Mesothelial cell of epicardium (in vitro differentiated cells): ENCODE measurements around the gene CASKIN1. TPM values are rescaled to one million over a fixed set of nuclear protein-coding genes. Genes with fewer than 3 reads are reported as not detected.

Experiments used
- DNase-seq, 2 experiments: peaks; one replicate each; pipeline ENCODE4 v3.0.0; 2021; ENCODE audit warnings: low spot score in 2 of 2; ENCODE audit not compliant: unreplicated experiment in 2 of 2
- H3K27ac Mint-ChIP-seq: 2 replicates; pipeline ENCODE4 v1.8.0; 2021; ENCODE audit warnings: mixed read lengths
- H3K27me3 Mint-ChIP-seq: 2 replicates; pipeline ENCODE4 v1.8.0; 2021; ENCODE audit warnings: low read depth, mixed read lengths
- H3K36me3 Mint-ChIP-seq: 2 replicates; pipeline ENCODE4 v1.8.0; 2021; ENCODE audit warnings: mixed read lengths
- H3K4me1 Mint-ChIP-seq: 2 replicates; pipeline ENCODE4 v1.8.0; 2021; ENCODE audit warnings: mixed read lengths
- H3K4me3 Mint-ChIP-seq: 2 replicates; pipeline ENCODE4 v1.8.0; 2021; ENCODE audit warnings: mild to moderate bottlenecking, moderate library complexity, mixed read lengths
- H3K9me3 Mint-ChIP-seq: 2 replicates; pipeline ENCODE4 v1.8.0; 2021; ENCODE audit warnings: mixed read lengths
- CTCF ChIP-seq: fragments of 200-600 bp; sonication (generic); IDR thresholded peaks from one replicate; pipeline ENCODE4 v1.5.0; 2021; ENCODE audit warnings: antibody characterized with exemption; ENCODE audit not compliant: unreplicated experiment
- total RNA-seq: library from RNA; stranded (reverse); gene quantifications from 3 replicates; pipeline ENCODE4 v1.2.1, GENCODE V29; 2021

CASKIN1 gene
- total RNA-seq, 1 donor from 2014 or later, result 8.9 TPM

GRCh38 chr16:2199095-2199494 lies 2.7 kb upstream of the CASKIN1 start:
- H3K27me3 Mint-ChIP-seq, result peaks cover 46% of the 10 kb centered on the region
- H3K4me3 Mint-ChIP-seq, result no peak overlapping the region

GRCh38 chr16:2198283-2198682 lies 1.9 kb upstream of the CASKIN1 start:
- peaks cover 10% of the 10 kb centered on the region for H3K4me1 Mint-ChIP-seq
- H3K27ac Mint-ChIP-seq, result no peak overlapping the region
- H3K27me3 Mint-ChIP-seq, result peaks cover 48% of the 10 kb centered on the region
- no peak for DNase-seq
- H3K4me3 Mint-ChIP-seq, result peak overlapping the region; percentile 56
- TF ChIP-seq CTCF, result no peak
- no peaks in the 10 kb centered on the region for H3K9me3 Mint-ChIP-seq
- no peaks in the 10 kb centered on the region for H3K36me3 Mint-ChIP-seq

More at GRCh38 chr16:2199095-2199494, 2.7 kb upstream of the CASKIN1 start:
- no peak overlapping the region for H3K27ac Mint-ChIP-seq
- no peaks in the 10 kb centered on the region for H3K36me3 Mint-ChIP-seq
- TF ChIP-seq CTCF, result no peak
- H3K9me3 Mint-ChIP-seq, result no peaks in the 10 kb centered on the region
- peaks cover 10% of the 10 kb centered on the region for H3K4me1 Mint-ChIP-seq
- no peak for DNase-seq

GRCh38 chr16:2197765-2198164 lies 1.4 kb upstream of the CASKIN1 start:
- H3K27me3 Mint-ChIP-seq, result peaks cover 48% of the 10 kb centered on the region
- peak overlapping the region; percentile 56 for H3K4me3 Mint-ChIP-seq
- no peak overlapping the region for H3K27ac Mint-ChIP-seq
- no peaks in the 10 kb centered on the region for H3K9me3 Mint-ChIP-seq
- H3K36me3 Mint-ChIP-seq, result no peaks in the 10 kb centered on the region
- TF ChIP-seq CTCF, result no peak
- peaks cover 10% of the 10 kb centered on the region for H3K4me1 Mint-ChIP-seq
- no peak for DNase-seq

DNA sequence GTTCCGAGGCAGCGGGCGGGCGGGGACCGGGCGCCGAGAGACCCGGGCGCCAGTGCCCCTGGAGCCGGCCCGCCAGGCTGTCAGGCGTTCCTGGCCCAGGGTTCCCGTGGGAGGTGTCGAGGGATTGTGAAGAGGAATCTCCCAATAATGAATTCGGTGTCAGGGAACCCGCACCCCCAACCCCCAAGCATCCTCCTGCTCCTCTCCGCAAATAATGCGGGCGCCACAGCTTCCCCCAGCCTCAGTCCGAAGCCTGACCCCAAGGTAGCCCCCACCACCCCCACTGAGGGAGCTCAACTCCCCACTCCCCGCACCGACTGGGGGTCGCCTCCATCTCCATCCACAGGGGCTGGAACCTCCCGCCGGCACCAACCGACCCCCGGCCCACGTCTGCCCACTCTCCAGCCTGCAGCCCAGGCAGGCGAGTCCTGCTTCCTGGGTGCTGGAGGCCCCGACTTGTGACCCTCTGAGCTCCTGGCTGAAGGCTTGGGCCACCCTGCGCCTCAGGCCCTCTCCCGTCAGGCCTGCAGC lies 641 bp upstream of the CASKIN1 start:
- Mint-ChIP-seq H3K9me3 (no peaks in the 10 kb centered on the region), H3K27ac (no peak overlapping the region), H3K4me3 (peak overlapping the region; percentile 56), H3K36me3 (no peaks in the 10 kb centered on the region), H3K4me1 (peaks cover 10% of the 10 kb centered on the region), H3K27me3 (peaks cover 48% of the 10 kb centered on the region)
- no peak for TF ChIP-seq CTCF
- no peak for DNase-seq

GRCh38 chr16:2195322-2196161 lies 863 bp downstream of the CASKIN1 start:
- Mint-ChIP-seq H3K27ac (no peak overlapping the region), H3K9me3 (no peaks in the 10 kb centered on the region), H3K36me3 (no peaks in the 10 kb centered on the region), H3K4me1 (peaks cover 10% of the 10 kb centered on the region), H3K27me3 (peaks cover 43% of the 10 kb centered on the region), H3K4me3 (peak overlapping the region; percentile 61)
- no peak for DNase-seq
- no peak for TF ChIP-seq CTCF
